RWPE1 (cell line): ENCODE data around the gene ADAM15.

Source experiments
- CTCF ChIA-PET: fragments of 350-600 bp; sonication (Branson Sonifier 250); formaldehyde crosslinking; extraction: SDS; loops from one replicate; lab custom pipeline; 2021; lab: Yijun Ruan, JAX
- POLR2A ChIA-PET: fragments of 400-600 bp; formaldehyde crosslinking; extraction: SDS; loops from one replicate; lab custom pipeline; 2020; ENCODE audit warnings: antibody characterized with exemption; ENCODE audit not compliant: low non-redundant PET; lab: Yijun Ruan, JAX
- DNase-seq: peaks from one replicate; pipeline ENCODE4 v3.0.0; 2012; ENCODE audit warnings: low spot score
- H3K27ac ChIP-seq: fragments of 450-650 bp; 2 replicates; pipeline ENCODE4 v1.5.1; 2017
- TF ChIP-seq, protein P1 (sequence below): fragments of 450-650 bp; conservative IDR thresholded peaks from 2 replicates; pipeline ENCODE4 v1.5.1; 2017; ENCODE audit warnings: low read depth, mild to moderate bottlenecking

ADAM15 gene

DNA sequence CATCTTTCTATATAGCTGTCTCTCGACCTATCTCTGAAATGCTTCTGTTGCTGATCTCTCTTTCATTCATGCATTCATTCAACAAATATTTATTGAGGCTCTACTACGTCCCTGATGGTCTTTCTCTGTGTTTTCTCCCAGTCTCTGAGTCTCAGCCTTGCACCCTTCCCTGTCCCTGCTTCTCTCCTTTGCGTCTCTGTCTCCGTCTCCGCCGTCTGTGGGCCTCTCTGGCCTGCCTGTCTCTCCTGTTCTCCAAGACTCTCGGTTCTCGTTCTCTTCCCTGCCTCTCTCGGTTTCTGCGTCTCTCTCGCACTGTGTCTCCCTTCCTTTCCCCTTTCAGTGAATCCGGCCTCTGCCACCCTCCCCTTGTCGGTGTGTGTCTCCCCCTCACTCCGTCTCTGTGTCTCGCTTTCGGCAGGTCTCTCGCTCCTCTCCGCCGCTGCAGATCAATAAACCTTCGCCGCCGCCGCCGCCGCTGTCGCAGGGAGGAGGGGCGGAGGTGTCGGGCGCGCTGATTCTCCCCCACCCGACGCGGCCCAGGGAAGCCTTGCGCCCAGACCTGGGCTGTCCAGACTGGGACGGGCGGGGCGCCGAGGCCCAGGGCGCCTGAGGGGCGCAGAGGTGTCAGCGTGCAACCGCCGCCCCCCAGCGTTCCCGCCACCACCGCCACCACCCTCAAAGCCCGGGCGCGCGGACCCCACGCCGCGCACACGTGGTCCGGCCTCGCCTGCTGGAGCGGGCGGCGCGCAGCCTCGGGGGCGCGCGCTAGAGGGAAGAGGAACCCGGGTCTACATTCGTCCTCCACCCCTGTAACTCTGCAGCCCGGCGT lies 30.6 kb downstream of the ADAM15 start:
- ChIA-PET POLR2A (no interaction called here), CTCF (interaction anchor here (1.9 kb wide), 1 partner anchor 10 kb away, joined by 6 read pairs; no protein-coding TSS in a partner anchor)
- H3K27ac ChIP-seq, result no peak overlapping the region
- TF ChIP-seq, protein P1, sequence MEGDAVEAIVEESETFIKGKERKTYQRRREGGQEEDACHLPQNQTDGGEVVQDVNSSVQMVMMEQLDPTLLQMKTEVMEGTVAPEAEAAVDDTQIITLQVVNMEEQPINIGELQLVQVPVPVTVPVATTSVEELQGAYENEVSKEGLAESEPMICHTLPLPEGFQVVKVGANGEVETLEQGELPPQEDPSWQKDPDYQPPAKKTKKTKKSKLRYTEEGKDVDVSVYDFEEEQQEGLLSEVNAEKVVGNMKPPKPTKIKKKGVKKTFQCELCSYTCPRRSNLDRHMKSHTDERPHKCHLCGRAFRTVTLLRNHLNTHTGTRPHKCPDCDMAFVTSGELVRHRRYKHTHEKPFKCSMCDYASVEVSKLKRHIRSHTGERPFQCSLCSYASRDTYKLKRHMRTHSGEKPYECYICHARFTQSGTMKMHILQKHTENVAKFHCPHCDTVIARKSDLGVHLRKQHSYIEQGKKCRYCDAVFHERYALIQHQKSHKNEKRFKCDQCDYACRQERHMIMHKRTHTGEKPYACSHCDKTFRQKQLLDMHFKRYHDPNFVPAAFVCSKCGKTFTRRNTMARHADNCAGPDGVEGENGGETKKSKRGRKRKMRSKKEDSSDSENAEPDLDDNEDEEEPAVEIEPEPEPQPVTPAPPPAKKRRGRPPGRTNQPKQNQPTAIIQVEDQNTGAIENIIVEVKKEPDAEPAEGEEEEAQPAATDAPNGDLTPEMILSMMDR, result no peak
- DNase-seq, result no peak

DNA sequence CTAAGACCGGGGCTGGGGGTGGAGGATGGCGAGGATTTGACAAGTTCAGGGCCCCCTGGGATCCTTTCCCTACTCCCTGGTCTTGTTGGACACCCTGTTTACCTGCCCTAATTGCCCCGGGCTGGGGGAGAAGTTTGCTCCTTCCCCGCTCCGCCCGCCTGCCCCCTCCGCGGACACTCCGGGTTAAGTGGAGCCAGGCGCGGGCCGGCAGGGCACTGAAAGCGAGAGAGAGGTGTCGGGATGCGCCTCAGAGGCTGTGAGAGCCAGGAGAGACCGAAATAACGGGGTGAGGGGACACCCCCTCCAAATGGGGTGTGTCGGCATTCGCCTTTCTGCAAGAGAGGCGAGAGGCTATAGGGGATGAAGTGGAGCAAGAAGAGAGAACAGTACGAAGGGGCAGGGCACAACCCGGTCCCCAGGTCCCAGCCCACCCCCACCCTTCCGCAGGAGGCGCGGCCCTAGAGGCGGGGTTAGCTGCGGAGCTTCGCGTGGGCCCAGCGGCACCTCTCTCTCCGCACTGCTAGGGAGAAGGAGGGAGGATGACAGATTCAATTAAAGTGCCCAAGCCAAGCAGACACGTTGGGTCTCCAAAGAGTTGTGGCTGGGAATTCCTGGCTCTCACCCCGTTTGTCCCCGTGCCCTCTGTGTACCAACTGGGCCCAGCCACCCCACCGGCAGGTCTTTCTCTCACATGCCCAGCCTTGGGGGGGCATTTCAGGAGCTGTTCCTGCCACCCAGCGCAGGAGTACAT lies 31.4 kb downstream of the ADAM15 start:
- POLR2A ChIA-PET, result interaction anchor here (1.3 kb wide), 1 partner anchor 31 kb away, joined by 12 read pairs; the partner anchor contains the start of gene ADAM15
- peak overlapping the region; percentile 25; the same call in 1 of the 2 replicates for H3K27ac ChIP-seq
- DNase-seq, result no peak
- TF ChIP-seq, protein P1, result no peak
- CTCF ChIA-PET, result interaction anchor here (0.6 to 1.9 kb wide), 5 partner anchors 9 to 31 kb away, joined by 3 to 6 read pairs (median 5); partner anchors contain the start of gene ADAM15

DNA sequence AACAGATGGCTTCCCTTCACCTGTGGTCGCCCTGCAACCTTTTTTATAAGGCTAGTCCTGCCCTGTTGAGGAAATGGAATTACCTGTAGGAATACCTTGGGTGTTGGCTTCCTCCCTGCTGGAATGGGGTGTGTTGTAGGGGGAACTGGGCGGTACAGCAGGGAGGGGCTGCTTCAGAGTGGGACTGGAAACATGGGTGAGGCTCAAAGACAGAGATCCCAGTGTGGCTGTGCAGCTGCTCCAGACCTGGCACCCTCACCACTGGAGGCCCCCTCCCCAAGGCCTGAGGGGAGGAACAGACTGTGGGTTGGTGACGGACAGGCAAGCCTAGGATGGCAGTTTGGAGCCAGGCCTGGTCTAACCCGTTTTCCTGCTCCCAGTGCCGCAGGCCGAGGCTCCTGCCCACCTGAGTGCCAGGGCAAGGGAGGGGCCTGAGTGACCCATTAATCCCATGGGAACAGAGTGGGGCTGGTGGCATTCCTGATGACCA lies 32.0 kb downstream of the ADAM15 start:
- POLR2A ChIA-PET, result interaction anchor here (1.3 kb wide), 1 partner anchor 32 kb away, joined by 12 read pairs; the partner anchor contains the start of gene ADAM15
- DNase-seq, result no peak
- CTCF ChIA-PET, result interaction anchor here (0.6 to 1.9 kb wide), 6 partner anchors 9 to 39 kb away, joined by 3 to 6 read pairs (median 4); partner anchors contain the start of gene ADAM15
- TF ChIP-seq, protein P1, result no peak
- H3K27ac ChIP-seq, result peak overlapping the region; percentile 25; the same call in 1 of the 2 replicates

DNA sequence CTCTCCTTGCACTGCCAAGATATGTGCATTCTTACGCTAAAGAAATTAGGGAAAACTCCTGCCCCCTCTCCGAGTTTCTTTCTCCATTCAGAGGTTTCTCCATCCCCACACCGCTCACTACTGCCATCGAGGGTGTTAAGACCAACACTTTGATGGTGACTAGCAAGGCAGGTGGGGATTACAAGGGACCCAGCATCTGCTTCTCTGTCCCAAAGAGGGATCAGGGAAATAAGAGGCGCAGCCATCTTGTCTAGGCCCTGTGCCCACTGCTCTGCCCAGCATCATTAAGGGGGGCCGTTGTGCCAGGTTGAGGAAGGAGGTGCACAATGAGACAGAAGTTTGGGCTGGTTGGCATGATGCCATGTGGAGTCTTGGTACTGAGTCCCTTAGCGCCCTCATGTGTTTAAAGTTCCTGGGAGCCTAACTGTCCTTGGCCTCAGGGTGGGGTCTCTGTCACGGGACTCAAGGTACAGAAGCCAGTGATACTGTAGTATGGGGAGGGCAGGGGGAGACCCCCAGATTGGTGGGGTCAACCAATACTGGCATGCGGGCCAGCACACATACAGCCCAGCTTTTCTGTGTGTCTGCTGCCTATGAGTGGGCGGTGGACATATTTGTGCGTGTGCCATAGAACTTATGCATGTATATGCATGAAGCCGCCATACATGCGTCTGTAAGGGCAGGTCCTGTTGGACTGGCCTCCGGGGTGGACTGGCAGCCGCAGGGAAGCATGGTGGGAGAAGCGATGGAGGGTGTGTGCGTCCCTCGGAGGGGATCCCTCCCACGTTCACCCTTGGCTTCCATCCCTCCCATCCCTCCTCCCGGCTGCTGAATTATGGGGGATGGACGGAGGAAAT lies 33.0 kb downstream of the ADAM15 start:
- ChIA-PET CTCF (interaction anchor here (0.6 to 3.1 kb wide), 14 partner anchors 8 to 138 kb away, joined by 3 to 21 read pairs (median 5); partner anchors contain the start of genes ADAM15 and KRTCAP2), POLR2A (no interaction called here)
- DNase-seq, result no peak
- TF ChIP-seq, protein P1, result no peak; the same call in 1 of the 2 replicates
- peak overlapping the region; percentile 89 for H3K27ac ChIP-seq

DNA sequence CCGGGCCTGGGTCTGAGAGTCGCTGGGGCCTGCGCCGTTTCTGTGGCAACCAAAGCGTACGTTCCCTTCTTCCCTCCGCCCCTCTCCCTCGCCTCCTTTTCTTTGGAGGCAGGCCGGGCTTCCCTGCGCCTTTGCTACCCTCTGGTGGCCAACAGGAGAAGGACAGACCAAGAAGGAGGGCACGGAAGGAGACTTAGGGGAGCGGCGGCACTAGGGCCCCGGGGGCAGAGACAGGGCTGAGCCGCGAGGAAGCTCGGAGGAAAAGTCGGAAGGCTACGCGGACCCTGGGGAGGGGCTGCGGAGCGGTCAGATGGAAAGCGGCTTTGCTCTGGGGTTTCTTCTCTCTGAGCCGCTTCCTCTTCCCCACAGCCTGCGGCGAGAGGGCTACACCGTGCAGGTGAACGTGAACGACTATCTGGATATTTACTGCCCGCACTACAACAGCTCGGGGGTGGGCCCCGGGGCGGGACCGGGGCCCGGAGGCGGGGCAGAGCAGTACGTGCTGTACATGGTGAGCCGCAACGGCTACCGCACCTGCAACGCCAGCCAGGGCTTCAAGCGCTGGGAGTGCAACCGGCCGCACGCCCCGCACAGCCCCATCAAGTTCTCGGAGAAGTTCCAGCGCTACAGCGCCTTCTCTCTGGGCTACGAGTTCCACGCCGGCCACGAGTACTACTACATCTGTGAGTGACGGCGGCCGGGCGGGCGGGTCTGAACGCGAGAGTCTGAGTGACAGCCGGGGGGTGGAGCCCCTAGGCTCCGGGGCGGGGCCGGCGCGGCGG lies 33.8 kb downstream of the ADAM15 start:
- POLR2A ChIA-PET, result no interaction called here
- TF ChIP-seq, protein P1, result peak; percentile 81
- CTCF ChIA-PET, result interaction anchor here (0.5 to 3.1 kb wide), 30 partner anchors 9 to 1365 kb away, joined by 3 to 21 read pairs (median 5); partner anchors contain the start of genes ADAM15, KRTCAP2 and SLC50A1
- peak overlapping the region; percentile 89 for H3K27ac ChIP-seq
- peak; percentile 95 for DNase-seq
